ENCODE data around the gene DTNBP1.

Gene DTNBP1

GRCh38 chr6:15505463-15505918 is 157.3 kb downstream of the DTNBP1 start:
- Histone ChIP-seq H3K27ac (ENCODE audit: low read length) (no peak overlapping the region), H3K4me2 (ENCODE audit: low read depth, low read length) (no peak overlapping the region), H2AFZ (ENCODE audit: low read length) (no peak overlapping the region), H3K4me3 (ENCODE audit: low read length) (no peak overlapping the region), H3K9me3 (replicated peaks; ENCODE audit: insufficient read depth, low read length) (no peaks in the 10 kb centered on the region), H3F3A (ENCODE audit: insufficient read depth, low read length) (no peaks in the 10 kb centered on the region), H3K9ac (ENCODE audit: low read length) (no peak overlapping the region), H4K20me1 (ENCODE audit: insufficient read depth, low read length) (no peaks in the 10 kb centered on the region), H3K79me2 (ENCODE audit: low read length) (peaks cover 7% of the 10 kb centered on the region; the same call in 1 of the 2 replicates), H3K9me2 (replicated peaks; ENCODE audit: insufficient read depth, low read length) (no peaks in the 10 kb centered on the region), H3K36me3 (replicated peaks; ENCODE audit: insufficient read depth, low read length) (no peaks in the 10 kb centered on the region), H3K4me1 (ENCODE audit: low read length) (no peaks in the 10 kb centered on the region), H3K27me3 (replicated peaks; ENCODE audit: insufficient read depth, low read length) (no peaks in the 10 kb centered on the region)
- no peak for DNase-seq
- TF ChIP-seq EZH2phosphoT487 (IDR thresholded peaks at IDR 0.05; ENCODE audit: low read length) (no peak), CTCF (IDR thresholded peaks at IDR 0.05; ENCODE audit: low read length) (no peak), EZH2 (optimal IDR thresholded peaks at IDR 0.05; ENCODE audit: low read depth, low read length) (no peak)

GRCh38 chr6:15504581-15505350 is 158.1 kb downstream of the DTNBP1 start:
- H3K9me3 ChIP-seq (replicated peaks; ENCODE audit: insufficient read depth, low read length): no peaks in the 10 kb centered on the region
- H4K20me1 ChIP-seq (ENCODE audit: insufficient read depth, low read length): no peaks in the 10 kb centered on the region
- H3K79me2 ChIP-seq (ENCODE audit: low read length): peaks cover 7% of the 10 kb centered on the region; the same call in 1 of the 2 replicates
- no peak overlapping the region for H3K9ac ChIP-seq (ENCODE audit: low read length)
- no peak for TF ChIP-seq EZH2 (optimal IDR thresholded peaks at IDR 0.05; ENCODE audit: low read depth, low read length)
- H3K4me3 ChIP-seq (ENCODE audit: low read length): no peak overlapping the region
- H3K27me3 ChIP-seq (replicated peaks; ENCODE audit: insufficient read depth, low read length): no peaks in the 10 kb centered on the region
- no peaks in the 10 kb centered on the region for H3F3A ChIP-seq (ENCODE audit: insufficient read depth, low read length)
- H3K36me3 ChIP-seq (replicated peaks; ENCODE audit: insufficient read depth, low read length): no peaks in the 10 kb centered on the region
- H3K4me1 ChIP-seq (ENCODE audit: low read length): no peaks in the 10 kb centered on the region
- H3K9me2 ChIP-seq (replicated peaks; ENCODE audit: insufficient read depth, low read length): no peaks in the 10 kb centered on the region
- DNase-seq: no peak
- no peak overlapping the region for H2AFZ ChIP-seq (ENCODE audit: low read length)
- no peak overlapping the region for H3K27ac ChIP-seq (ENCODE audit: low read length)
- no peak overlapping the region for H3K4me2 ChIP-seq (ENCODE audit: low read depth, low read length)

GRCh38 chr6:15504040-15504495 is 158.8 kb downstream of the DTNBP1 start:
- TF ChIP-seq EZH2 (optimal IDR thresholded peaks at IDR 0.05; ENCODE audit: low read depth, low read length): no peak
- no peak for TF ChIP-seq EZH2phosphoT487 (IDR thresholded peaks at IDR 0.05; ENCODE audit: low read length)
- TF ChIP-seq CTCF (IDR thresholded peaks at IDR 0.05; ENCODE audit: low read length): no peak
- H2AFZ ChIP-seq (ENCODE audit: low read length): no peak overlapping the region
- H4K20me1 ChIP-seq (ENCODE audit: insufficient read depth, low read length): no peaks in the 10 kb centered on the region
- no peak overlapping the region for H3K27ac ChIP-seq (ENCODE audit: low read length)
- no peaks in the 10 kb centered on the region for H3K27me3 ChIP-seq (replicated peaks; ENCODE audit: insufficient read depth, low read length)
- DNase-seq: no peak
- H3K9me3 ChIP-seq (replicated peaks; ENCODE audit: insufficient read depth, low read length): no peaks in the 10 kb centered on the region
- H3K4me3 ChIP-seq (ENCODE audit: low read length): no peak overlapping the region
- no peak overlapping the region for H3K4me2 ChIP-seq (ENCODE audit: low read depth, low read length)
- no peak overlapping the region for H3K9ac ChIP-seq (ENCODE audit: low read length)
- H3K36me3 ChIP-seq (replicated peaks; ENCODE audit: insufficient read depth, low read length): no peaks in the 10 kb centered on the region
- no peaks in the 10 kb centered on the region for H3F3A ChIP-seq (ENCODE audit: insufficient read depth, low read length)
- no peaks in the 10 kb centered on the region for H3K9me2 ChIP-seq (replicated peaks; ENCODE audit: insufficient read depth, low read length)
- no peaks in the 10 kb centered on the region for H3K4me1 ChIP-seq (ENCODE audit: low read length)
- peaks cover 2% of the 10 kb centered on the region; the same call in 1 of the 2 replicates for H3K79me2 ChIP-seq (ENCODE audit: low read length)

GRCh38 chr6:15503346-15503680 is 159.5 kb downstream of the DTNBP1 start:
- no peaks in the 10 kb centered on the region for H4K20me1 ChIP-seq (ENCODE audit: insufficient read depth, low read length)
- H3K9me3 ChIP-seq (replicated peaks; ENCODE audit: insufficient read depth, low read length): no peaks in the 10 kb centered on the region
- no peaks in the 10 kb centered on the region for H3K79me2 ChIP-seq (ENCODE audit: low read length)
- DNase-seq: no peak
- TF ChIP-seq EZH2phosphoT487 (IDR thresholded peaks at IDR 0.05; ENCODE audit: low read length) (no peak), CTCF (IDR thresholded peaks at IDR 0.05; ENCODE audit: low read length) (no peak), EZH2 (optimal IDR thresholded peaks at IDR 0.05; ENCODE audit: low read depth, low read length) (no peak)
- H3K9ac ChIP-seq (ENCODE audit: low read length): no peak overlapping the region
- H3K4me1 ChIP-seq (ENCODE audit: low read length): no peaks in the 10 kb centered on the region
- no peaks in the 10 kb centered on the region for H3K27me3 ChIP-seq (replicated peaks; ENCODE audit: insufficient read depth, low read length)
- no peaks in the 10 kb centered on the region for H3K36me3 ChIP-seq (replicated peaks; ENCODE audit: insufficient read depth, low read length)
- H3K4me2 ChIP-seq (ENCODE audit: low read depth, low read length): no peak overlapping the region
- H3K27ac ChIP-seq (ENCODE audit: low read length): no peak overlapping the region
- no peaks in the 10 kb centered on the region for H3K9me2 ChIP-seq (replicated peaks; ENCODE audit: insufficient read depth, low read length)
- no peak overlapping the region for H2AFZ ChIP-seq (ENCODE audit: low read length)
- no peak overlapping the region for H3K4me3 ChIP-seq (ENCODE audit: low read length)
- no peaks in the 10 kb centered on the region for H3F3A ChIP-seq (ENCODE audit: insufficient read depth, low read length)
